Measurements from ENCODE around the gene TGFBR3L.
A peak's percentile ranks its signal among the peaks of the same experiment; 100 is the strongest.
"Not testable (repeated sequence)": the region's sequence is repeated elsewhere in the genome, so short reads cannot be mapped to it uniquely, and the experiment has no call there.

Gene TGFBR3L

DNA sequence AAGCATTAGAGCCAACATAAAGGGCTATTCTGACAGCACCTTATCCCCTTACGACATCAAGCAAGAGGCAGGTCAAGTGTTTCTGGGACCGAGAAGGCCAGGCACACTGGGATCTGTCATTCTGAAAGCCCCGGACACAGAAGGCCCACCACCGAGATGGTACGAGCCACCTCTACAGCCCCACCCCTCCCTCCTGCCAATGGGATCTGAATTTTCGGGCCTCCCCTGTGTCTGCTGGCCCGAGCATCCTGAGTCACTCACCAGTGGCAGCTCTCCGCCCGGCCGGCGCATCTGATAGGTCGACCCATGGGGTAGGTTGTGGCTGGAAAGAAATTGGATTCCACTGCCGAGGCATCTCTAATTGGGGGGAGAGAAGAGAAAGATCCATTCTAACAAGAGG lies 26.2 kb downstream of the TGFBR3L start:
- no peak for DNase-seq
- in situ Hi-C loops (cut with MboI; ENCODE audit: low pct_unique_long_range_greater_than_20kb, low sequenced_read_pairs) = no loop called here

DNA sequence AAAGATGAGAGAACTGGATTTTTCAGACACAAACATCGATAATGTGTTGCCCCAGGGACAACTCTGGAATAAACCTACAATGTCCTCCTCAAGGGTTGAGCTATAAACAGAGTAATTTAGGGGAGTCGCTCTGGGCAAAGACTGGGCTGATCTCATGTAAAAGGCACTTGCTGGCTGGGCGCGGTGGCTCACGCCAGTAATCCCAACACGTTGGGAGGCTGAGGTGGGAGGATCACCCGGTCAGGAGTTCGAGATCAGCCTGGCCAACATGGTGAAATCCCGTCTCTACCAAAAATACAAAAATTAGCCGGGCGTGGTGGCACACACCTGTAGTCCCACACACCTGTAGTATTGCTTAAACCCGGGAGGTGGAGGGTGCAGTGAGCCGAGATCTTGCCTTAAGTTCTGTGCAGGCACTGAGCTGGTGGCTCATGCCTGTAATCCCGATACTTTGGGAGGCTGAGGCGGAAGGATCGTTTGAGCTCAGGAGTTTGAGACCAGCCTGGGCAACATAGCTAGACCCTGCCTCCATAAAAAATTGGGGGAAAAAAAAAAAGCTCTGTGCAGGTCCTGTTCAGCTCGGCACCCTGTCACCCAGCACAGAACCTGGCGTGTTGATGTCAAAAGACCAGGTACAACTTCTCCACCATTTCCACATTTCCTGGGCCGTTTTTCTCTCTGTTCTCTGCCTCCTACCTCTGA lies 27.4 kb downstream of the TGFBR3L start:
- in situ Hi-C loops (cut with MboI; ENCODE audit: low pct_unique_long_range_greater_than_20kb, low sequenced_read_pairs) = no loop called here
- DNase-seq = no peak

DNA sequence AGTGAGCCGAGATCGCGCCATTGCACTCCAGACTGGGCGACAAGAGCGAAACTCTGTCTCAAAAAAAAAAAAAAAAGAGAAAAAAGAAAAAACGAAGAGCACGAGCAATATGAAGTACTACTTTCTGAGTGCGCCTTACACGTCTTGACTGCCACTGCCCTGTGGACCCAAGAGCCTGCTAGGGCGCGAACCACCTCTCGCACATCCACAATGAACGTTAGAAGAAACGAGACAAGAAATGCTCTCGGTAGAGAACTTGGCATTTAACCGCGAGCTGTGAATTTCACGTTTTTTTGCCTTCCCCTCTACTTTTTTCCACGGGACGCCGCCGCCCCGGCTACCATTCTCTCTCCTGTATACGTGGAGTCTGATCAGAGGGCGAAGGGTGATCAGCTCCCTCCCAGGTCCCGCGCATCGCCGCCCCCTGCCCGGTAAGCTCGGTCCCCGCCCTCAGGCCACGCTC lies 28.4 kb downstream of the TGFBR3L start:
- in situ Hi-C loops (cut with MboI; ENCODE audit: low pct_unique_long_range_greater_than_20kb, low sequenced_read_pairs) = no loop called here
- DNase-seq = no peak

DNA sequence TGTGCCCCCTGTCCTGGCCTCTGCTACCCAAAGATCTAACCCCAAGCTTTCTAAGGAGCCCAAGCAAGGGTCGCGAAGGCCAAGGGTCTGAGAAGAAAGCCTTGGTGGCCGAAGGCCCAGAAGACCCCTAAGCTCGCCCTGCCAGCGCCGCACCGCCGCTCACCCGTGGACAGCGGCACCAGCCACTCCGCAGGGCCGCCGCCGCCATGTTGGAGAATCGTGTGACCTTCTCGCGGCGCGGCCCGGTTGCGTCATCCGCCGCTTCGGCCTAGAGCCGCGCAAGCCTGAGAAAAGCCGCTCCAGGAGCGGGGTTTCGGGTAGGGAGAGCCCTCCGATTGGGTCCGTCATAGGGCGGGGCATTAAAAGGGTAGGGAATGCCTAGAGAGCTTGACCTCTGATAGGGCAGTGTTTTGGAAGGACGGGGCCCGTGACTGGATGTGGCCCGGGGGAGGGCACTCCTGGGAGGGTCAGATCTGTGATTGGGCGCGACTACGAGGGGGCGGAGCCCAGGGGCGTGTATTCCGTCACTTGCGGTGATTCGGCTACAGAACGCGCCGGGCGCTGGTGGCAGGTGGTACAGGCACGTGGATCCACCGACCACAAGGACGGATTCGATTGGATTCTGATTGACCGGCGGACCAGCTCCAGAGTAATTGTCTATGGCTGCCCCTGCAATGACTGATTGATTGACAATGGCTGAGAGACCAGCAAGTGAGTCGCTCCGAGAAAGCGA lies 29.0 kb downstream of the TGFBR3L start, which contains the start of gene TIMM44:
TSS of gene TIMM44 (minus strand) at position 223 of the 733 bp plus-strand sequence. CDS start at position 208, 15 bp downstream.
- in situ Hi-C loops (cut with MboI; ENCODE audit: low pct_unique_long_range_greater_than_20kb, low sequenced_read_pairs) = no loop called here
- DNase-seq = peak; percentile 99

DNA sequence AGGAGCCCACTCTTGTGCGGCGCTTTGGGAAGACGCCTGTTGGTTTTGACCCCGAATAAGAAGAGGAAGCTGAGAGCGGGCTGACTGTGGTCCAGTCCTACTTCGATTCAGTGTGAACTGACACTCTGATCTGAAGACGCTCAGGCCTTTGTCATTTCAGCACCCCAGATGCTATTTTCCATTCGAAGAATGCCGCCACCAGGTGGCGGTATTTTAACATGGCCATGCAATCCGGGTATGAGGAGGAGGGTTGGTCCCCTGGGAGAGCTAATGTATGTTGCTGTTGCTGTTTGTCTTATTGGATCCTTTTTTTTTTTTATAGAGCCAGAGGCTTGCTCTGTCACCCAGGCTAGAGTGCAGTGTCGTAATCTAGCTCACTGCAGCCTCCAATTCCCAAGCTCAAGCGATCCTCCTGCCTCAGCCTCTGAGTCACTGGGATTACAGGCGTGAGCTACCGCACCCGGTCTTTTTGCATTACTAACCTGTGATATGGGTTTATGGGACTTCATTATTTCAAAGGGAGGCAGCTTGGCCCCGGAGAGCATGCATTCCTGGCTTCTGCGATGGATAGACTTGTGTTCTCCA lies 29.6 kb downstream of the TGFBR3L start:
- in situ Hi-C loops (cut with MboI; ENCODE audit: low pct_unique_long_range_greater_than_20kb, low sequenced_read_pairs) = no loop called here
- DNase-seq = peak; percentile 94

DNA sequence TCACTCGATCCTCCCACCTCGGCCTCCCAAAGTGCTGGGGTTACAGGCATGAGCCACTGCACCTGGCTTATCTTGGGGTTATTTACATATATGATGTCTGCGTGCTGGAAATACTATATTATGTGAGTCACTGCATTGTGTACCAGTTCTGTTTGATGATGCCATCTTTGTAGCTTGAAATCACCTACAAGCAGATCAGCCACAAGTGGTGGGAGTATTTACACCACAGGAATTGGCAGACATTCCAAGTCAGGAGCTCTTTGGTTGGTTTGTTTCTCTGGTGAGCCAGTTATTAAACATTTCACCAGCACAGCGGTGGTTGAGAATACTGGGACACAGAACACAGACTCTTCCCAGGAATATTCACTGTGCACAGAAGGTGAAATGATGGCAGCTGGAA lies 33.3 kb downstream of the TGFBR3L start:
- DNase-seq = no peak
- in situ Hi-C loops (cut with MboI; ENCODE audit: low pct_unique_long_range_greater_than_20kb, low sequenced_read_pairs) = no loop called here

DNA sequence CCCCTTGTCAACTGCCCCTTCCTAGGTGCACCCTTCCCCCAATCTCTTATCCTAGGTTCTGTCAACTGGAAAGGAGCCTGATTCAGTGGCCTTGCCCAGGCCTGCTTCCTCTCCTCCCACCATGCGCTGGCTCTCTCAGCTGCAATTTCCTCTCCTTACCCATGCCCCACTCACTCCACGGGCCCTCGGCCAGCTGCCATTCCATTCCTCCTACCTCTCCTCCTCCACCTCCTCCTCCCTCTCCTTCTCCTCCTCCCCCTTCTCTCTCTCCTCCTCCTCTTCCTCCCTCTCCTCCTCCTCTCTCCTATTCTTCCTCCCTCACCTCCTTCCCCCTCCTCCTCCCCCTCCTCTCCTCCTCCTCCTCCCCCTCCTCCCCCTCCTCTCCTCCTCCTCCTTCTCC lies 38.4 kb downstream of the TGFBR3L start:
- peak; percentile 68 for DNase-seq

DNA sequence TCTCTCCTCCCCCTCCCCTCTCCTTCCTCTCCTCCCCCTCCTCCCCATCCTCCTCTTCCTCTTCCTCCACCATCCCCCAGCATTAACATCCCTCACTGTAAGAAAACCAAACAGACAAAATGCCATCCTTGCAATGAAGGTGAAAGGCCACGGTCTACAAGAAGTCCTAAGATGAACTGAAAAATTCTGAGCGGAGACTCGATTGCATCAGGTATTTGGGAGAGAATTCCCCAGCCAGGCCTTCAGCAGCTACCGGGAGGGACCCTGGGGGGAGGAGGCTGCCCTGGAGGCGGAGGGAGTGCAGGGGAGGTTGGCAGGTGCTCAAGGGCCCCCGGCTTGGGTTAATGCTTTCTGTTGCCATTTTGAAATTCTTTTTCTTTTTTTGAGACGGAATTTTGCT lies 38.9 kb downstream of the TGFBR3L start:
- in situ Hi-C loops (cut with MboI; ENCODE audit: low pct_unique_long_range_greater_than_20kb, low sequenced_read_pairs) = no loop called here
- no peak for DNase-seq

More for the DNA sequence above, 38.4 kb downstream of the TGFBR3L start:
- in situ Hi-C loops (cut with MboI; ENCODE audit: low pct_unique_long_range_greater_than_20kb, low sequenced_read_pairs) = no loop called here

DNA sequence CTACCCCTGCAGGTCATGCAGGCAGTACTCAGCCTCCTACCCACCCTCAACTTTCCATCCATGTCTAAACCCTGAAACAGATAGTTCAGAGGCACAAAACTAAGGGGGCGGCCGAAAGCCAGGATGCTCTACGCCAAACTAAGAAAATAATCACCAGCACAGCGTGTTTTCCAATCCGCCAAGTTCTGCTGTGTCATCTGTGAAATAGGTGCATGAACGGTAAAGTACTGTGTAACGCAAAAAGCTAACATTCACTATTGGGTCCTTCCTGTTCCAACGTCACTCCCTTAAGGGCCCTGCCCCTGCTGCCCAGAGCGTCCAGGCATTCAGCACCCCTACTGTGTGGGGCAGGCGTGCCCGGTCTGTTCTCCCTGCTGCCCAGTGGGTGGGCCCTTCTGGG lies 41.1 kb downstream of the TGFBR3L start:
- no peak for DNase-seq
- in situ Hi-C loops (cut with MboI; ENCODE audit: low pct_unique_long_range_greater_than_20kb, low sequenced_read_pairs) = no loop called here

DNA sequence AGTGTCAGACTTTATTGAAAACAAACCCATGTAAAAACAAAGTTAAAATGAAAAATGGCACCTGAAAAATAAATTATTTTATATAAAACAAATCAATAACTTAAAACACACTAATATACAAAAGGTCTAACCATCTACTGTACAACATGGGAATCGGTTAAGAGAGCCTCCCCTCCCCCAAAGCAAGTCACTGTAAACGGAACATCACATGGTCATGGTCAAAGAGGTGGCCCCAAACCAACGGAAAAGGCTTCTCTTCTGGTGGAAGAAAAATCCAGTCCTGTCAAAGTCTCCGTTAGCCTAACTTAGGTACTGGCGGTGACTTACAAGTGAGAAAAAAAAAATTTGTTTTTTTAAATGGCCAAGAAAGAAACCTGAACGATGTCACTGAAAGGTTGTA lies 44.6 kb downstream of the TGFBR3L start:
- DNase-seq = no peak
- in situ Hi-C loops (cut with MboI; ENCODE audit: low pct_unique_long_range_greater_than_20kb, low sequenced_read_pairs) = no loop called here

DNA sequence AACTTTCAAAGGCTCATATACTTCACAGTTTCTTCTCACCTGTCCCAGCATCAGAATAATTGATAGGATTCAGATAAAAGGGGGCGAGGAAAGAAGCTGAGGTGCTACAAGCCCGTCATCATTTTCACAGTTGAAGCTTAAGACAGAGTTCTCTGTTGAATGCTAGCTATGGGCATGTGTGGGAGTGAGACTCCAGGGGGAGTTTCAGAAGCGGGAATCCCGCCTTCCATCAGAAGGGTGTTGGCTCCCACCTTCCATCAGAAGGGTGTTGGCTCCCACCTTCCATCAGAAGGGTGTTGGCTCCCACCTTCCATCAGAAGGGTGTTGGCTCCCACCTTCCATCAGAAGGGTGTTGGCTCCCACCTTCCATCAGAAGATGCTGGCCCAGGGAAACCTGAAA lies 46.5 kb downstream of the TGFBR3L start:
- DNase-seq; in situ Hi-C loops (cut with MboI; ENCODE audit: low pct_unique_long_range_greater_than_20kb, low sequenced_read_pairs): not testable (repeated sequence)

DNA sequence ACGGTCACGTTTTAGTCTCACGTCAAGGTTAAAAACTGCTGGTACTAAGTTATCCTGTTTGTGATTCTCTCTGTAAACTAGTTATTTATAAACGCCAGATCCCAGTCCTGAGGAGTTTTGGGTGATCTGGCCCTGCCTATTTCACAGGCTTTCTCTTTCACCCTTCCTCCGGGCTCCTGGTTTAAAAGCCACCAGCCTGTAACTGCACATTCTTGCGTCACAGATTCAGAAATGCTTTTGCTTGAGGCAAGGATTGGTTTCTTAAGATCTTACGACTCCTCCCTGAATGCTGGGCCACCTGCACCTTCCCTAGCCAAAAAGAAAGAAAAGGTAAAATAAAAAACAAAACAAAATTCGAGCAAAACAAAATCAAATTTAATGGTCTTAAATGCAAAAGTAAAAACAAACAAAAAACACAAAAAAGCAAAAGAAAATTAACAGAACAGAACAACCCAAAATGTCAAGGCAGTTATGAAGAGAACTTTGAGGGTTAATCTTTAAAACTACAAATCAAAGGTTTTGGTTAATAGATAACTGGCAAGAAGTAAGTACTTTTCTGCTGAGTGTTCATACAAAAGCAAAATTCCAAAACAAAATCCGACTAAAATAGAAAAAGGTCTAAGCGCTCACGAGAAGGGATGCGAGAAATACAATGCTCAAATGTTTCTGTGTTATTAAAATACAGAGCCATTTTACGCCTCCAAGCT lies 47.4 kb downstream of the TGFBR3L start:
- in situ Hi-C loops (cut with MboI; ENCODE audit: low pct_unique_long_range_greater_than_20kb, low sequenced_read_pairs) = no loop called here
- no peak for DNase-seq

DNA sequence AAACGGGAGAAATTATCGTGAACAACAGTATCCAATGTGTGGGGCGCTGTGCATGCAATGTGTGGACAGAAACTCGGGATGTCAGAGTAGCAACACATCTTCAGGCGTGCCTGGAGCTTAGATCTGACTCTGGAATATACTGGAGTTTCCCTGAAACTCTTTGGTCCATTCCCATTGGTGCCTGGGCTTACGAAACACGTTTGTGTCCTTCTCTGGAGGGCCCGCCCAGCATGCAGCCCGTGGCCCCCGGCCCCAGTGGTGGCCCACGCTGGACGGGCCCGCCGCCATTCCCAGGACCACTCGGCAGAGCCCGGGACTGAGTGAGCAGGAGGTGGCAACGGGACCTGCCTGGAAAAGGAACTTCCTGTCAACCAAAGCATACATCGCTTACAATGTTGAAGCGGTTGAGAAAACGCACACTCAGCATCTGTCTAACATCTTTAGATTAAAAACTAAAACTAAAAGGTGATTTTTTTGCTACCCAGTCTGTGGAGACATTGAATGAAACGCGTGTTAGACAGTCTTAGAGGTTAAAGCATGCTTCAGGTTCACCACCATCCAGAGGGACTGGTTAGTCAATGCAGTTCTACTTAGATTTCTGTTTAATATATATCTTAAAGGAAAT lies 48.1 kb downstream of the TGFBR3L start:
- in situ Hi-C loops (cut with MboI; ENCODE audit: low pct_unique_long_range_greater_than_20kb, low sequenced_read_pairs) = no loop called here
- no peak for DNase-seq

DNA sequence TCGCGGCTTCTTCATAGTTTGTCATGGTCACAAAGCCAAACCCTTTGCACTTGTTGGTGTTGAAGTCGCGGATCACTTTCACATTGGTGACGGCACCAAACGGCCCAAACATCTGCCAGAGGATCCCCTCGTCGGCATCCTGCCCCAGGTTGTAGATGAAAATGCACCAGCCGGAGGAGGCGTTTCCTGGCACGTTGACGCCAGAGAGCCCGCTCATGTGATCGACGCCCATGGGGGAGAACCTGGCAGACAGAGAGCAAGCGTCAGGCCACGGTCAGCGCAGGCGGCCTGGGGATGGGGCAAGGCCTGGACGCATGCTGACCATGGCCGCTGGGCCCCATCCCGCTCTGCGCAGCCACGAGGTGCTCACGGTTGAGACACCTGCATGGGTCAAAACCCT lies 48.9 kb downstream of the TGFBR3L start:
- in situ Hi-C loops (cut with MboI; ENCODE audit: low pct_unique_long_range_greater_than_20kb, low sequenced_read_pairs) = no loop called here
- DNase-seq = no peak

DNA sequence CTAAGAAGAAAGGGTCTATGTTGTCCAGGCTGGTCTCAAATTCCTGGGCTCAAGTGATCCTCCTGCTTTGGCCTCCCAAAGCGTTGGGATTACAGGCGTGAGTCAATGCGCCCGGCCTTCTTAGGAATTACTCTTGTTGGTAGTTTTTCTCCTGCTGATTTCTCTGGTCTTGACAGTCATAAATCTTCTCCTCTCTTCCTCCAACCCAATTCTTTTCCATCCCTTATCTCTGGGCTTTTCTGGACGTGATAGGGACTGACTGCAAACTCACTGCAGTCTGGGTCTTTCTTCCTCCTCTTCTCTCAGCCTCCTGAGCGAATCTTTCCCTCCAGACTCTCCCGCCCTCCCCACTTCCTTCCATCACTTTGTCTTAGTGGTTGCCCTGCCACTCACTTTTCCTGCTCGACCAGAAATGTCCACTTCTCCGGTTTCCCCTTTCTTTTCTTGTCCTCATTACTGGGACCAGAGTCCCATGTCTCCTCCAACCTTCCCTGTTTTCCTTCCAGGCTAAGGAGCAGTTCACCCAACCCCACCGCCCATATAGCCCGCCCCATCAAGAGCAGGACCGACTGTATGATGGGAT lies 50.7 kb downstream of the TGFBR3L start:
- in situ Hi-C loops (cut with MboI; ENCODE audit: low pct_unique_long_range_greater_than_20kb, low sequenced_read_pairs) = no loop called here
- no peak for DNase-seq

DNA sequence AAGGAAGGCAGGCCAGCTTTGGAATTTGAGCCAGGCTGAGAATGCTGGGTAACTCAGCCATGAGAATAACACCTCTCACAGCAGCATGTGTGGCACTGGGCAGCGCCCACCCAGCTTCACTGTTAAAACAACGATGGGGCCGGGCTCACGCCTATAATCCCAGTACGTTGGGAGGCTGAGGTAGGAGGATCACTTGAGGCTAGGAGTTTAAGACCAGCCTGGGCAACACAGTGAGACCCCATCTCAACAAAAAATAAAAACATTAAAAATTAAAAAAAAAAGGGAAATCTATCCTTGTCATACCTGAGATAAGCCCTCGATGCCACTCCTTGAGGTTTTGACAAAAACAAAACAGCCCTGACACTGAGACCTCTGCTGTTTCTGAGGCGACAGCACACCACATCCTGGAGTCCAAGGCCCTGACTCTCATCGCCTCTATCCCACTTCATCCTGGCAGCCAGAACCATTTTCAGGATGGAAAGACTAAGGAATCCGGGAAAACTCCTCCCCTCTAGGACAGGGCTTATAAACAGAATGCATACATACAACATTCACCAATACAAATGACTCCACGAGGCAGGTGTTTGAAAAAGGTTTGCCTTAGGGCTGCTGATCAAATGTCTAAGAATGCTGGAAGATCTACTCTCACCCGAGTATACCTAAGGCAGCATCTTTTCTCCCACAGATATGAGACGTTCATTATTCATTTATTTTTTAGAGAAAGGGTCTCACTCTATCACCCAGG lies 51.5 kb downstream of the TGFBR3L start:
- no peak for DNase-seq
- in situ Hi-C loops (cut with MboI; ENCODE audit: low pct_unique_long_range_greater_than_20kb, low sequenced_read_pairs) = no loop called here

DNA sequence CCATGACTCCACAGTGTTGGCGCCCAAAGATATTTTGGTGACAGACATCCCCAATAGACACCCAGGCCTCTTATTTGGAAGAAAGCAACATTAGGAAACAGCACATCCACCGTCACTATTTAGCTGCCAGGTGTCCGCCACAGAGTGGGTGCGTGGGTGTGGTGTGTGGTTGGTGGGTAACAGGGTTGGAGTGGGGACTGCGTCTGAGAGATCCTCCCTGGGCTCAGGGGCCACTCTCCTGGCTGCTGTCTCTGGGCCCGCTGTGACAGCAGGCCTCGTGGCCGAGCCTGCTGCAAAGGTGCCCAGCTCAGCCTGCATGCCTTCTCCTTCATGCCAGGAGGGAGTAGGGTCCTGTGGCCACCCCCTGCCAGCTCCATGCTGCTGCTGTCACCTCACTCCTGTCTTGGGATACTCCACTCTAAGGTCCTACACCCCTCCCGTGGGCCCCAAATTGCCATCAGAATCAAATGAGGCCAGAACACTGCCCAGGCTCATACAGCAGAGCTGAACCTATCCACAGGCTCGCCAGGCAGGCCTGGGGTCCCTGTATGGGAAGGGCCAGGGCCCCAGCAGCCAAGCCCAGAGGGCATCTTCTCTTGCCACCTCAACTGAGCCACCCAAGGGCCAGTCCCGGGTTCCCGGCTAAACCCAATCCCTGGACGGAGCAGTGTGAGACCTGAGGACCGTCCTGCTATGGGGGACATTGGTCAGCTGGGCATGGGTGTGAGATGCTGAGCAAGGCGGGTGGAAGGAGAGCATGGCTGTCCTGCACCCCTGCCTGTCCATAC lies 53.6 kb downstream of the TGFBR3L start:
- DNase-seq = no peak

More for the DNA sequence above, 53.6 kb downstream of the TGFBR3L start:
- in situ Hi-C loops (cut with MboI; ENCODE audit: low pct_unique_long_range_greater_than_20kb, low sequenced_read_pairs) = no loop called here
